ENCODE measurements around the gene MPRIP. TPM values are rescaled to one million over a fixed set of nuclear protein-coding genes. Genes with fewer than 3 reads are reported as not detected.
A peak's percentile ranks its signal among the peaks of the same experiment; 100 is the strongest.

The MPRIP gene
- total and polyA plus RNA-seq, 4 donors: 121 to 342 (median 175) TPM

- H3K9me3 ChIP-seq (ENCODE audit: control insufficient read depth in 4 of 4, insufficient read depth in 3 of 4, low read length in 3 of 4): no peaks in the 10 kb centered on the region
- 89 to 93% methylated on average over 4 of the region's 4 CpGs for WGBS, 2 donors
- no peak overlapping the region for H3K4me3 ChIP-seq
- no peak for TF ChIP-seq CTCF (IDR thresholded peaks at IDR 0.05; ENCODE audit: control extremely low read depth, extremely low read depth)
- H3K27me3 ChIP-seq (ENCODE audit: control insufficient read depth in 3 of 3, insufficient read depth in 3 of 3, low read length in 2 of 3): no peaks in the 10 kb centered on the region
- H3K36me3 ChIP-seq (ENCODE audit: control insufficient read depth in 4 of 4, insufficient read depth in 4 of 4, low read length in 4 of 4): peaks cover 7 to 81% (median 62%) of the 10 kb centered on the region in 4 donors
- no peak overlapping the region for H3K9ac ChIP-seq (ENCODE audit: insufficient read depth in 1 of 2, low read length in 2 of 2)
- ATAC-seq (ENCODE audit: insufficient read depth, low FRiP score) (no peak), DNase-seq (no peak)
- peaks cover 0 to 8% (median 0%) of the 10 kb centered on the region in 5 donors for H3K4me1 ChIP-seq (ENCODE audit: control insufficient read depth in 5 of 5, insufficient read depth in 5 of 5, low read length in 5 of 5)
- H3K27ac ChIP-seq (ENCODE audit: low read depth in 1 of 2, low read length in 1 of 2): peak overlapping the region in 1 of 2 donors; percentile 15
These were observed 89.6 kb downstream of the MPRIP start for GRCh38 chr17:17131839-17132238.

- 90 to 94% methylated on average over 8 of the region's 8 CpGs for WGBS, 2 donors
- Histone ChIP-seq H3K27ac (ENCODE audit: low read depth in 1 of 2, low read length in 1 of 2) (no peak overlapping the region), H3K4me3 (no peak overlapping the region), H3K27me3 (ENCODE audit: control insufficient read depth in 3 of 3, insufficient read depth in 3 of 3, low read length in 2 of 3) (no peaks in the 10 kb centered on the region), H3K9ac (ENCODE audit: insufficient read depth in 1 of 2, low read length in 2 of 2) (no peak overlapping the region), H3K36me3 (ENCODE audit: control insufficient read depth in 4 of 4, insufficient read depth in 4 of 4, low read length in 4 of 4) (peaks cover 7 to 78% (median 61%) of the 10 kb centered on the region in 4 donors), H3K9me3 (ENCODE audit: control insufficient read depth in 4 of 4, insufficient read depth in 3 of 4, low read length in 3 of 4) (no peaks in the 10 kb centered on the region), H3K4me1 (ENCODE audit: control insufficient read depth in 5 of 5, insufficient read depth in 5 of 5, low read length in 5 of 5) (peaks cover 0 to 5% (median 0%) of the 10 kb centered on the region in 5 donors)
- ATAC-seq (ENCODE audit: insufficient read depth, low FRiP score) (no peak), DNase-seq (peak in 2 of 3 donors; percentile 30 to 32)
- no peak for TF ChIP-seq CTCF (IDR thresholded peaks at IDR 0.05; ENCODE audit: control extremely low read depth, extremely low read depth)
These were observed 90.5 kb downstream of the MPRIP start for GRCh38 chr17:17132746-17133145.

GRCh38 chr17:17134051-17134956 lies 92.0 kb downstream of the MPRIP start:
- DNase-seq (no peak), ATAC-seq (ENCODE audit: insufficient read depth, low FRiP score) (no peak)
- H3K27me3 ChIP-seq (ENCODE audit: control insufficient read depth in 3 of 3, insufficient read depth in 3 of 3, low read length in 2 of 3): no peaks in the 10 kb centered on the region
- 87 to 88% methylated on average over 14 of the region's 14 CpGs for WGBS, 2 donors
- H3K27ac ChIP-seq (ENCODE audit: low read depth in 1 of 2, low read length in 1 of 2): no peak overlapping the region
- no peaks in the 10 kb centered on the region for H3K4me1 ChIP-seq (ENCODE audit: control insufficient read depth in 5 of 5, insufficient read depth in 5 of 5, low read length in 5 of 5)
- TF ChIP-seq CTCF (IDR thresholded peaks at IDR 0.05; ENCODE audit: control extremely low read depth, extremely low read depth): no peak
- no peak overlapping the region for H3K9ac ChIP-seq (ENCODE audit: insufficient read depth in 1 of 2, low read length in 2 of 2)
- peaks cover 18 to 75% (median 59%) of the 10 kb centered on the region in 4 donors for H3K36me3 ChIP-seq (ENCODE audit: control insufficient read depth in 4 of 4, insufficient read depth in 4 of 4, low read length in 4 of 4)
- no peak overlapping the region for H3K4me3 ChIP-seq
- no peaks in the 10 kb centered on the region for H3K9me3 ChIP-seq (ENCODE audit: control insufficient read depth in 4 of 4, insufficient read depth in 3 of 4, low read length in 3 of 4)

Data from lung (tissue), 12 donors.